Central memory CD4-positive, alpha-beta T cell (primary cell): ENCODE results near the gene RGS16.
"Not testable (repeated sequence)": the region's sequence is repeated elsewhere in the genome, so short reads cannot be mapped to it uniquely, and the experiment has no call there.

Experiments used
- DNase-seq: peaks from one replicate; pipeline ENCODE4 v3.0.0; 2022
- total RNA-seq, 3 experiments: gene quantifications; one replicate each; lab custom pipeline; 2026; lab: John Stamatoyannopoulos, UW

Gene RGS16
- total RNA-seq, result 6.8 to 184 (median 13.5) reads per million in 3 experiments

- DNase-seq, result peak; percentile 84
These were observed at the start of gene RGS16 for GRCh38 chr1:182604175-182605164. TSS of gene RGS16 (minus strand) at chr1:182604389. CDS start at chr1:182604259, 130 bp downstream.

DNA sequence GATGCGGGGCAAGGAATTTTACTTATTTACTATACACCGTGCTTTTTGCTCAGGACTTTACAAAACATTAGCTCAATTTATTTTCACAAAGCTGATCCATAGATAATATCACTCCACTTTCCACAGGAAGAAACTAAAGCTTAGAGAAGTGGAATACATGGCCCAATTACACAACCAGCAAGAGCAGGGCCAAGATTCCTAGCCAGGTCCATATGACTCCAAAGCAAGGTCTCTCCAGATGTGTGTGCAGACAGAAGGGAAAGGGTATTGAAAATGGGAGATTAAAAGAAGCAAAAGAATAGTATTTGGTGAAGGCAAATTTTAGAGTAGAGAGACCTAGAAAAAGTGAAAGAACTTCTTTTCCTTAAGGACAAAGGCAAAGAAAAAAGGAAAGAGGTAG, 49.8 kb upstream of the RGS16 start:
- no peak for DNase-seq

DNA sequence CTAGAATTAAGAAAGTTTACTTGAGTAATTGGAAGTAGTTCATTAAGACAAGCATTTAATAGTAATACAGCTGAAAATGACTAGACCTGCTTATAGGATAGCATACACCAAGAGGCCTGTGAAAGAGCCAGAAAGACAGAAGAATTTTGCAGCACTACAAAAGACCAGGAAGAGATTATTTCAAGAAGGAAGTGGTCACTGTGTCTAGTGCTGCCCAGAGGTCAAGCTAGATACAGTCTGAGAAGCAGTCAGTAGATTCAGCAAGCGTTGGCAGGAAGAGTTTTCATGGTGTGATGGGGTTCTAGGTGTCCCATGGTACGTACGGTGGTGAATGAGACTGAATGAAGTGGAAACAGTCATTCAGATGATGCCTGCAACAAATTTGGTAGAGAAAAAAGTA, 48.7 kb upstream of the RGS16 start:
- no peak for DNase-seq

DNA sequence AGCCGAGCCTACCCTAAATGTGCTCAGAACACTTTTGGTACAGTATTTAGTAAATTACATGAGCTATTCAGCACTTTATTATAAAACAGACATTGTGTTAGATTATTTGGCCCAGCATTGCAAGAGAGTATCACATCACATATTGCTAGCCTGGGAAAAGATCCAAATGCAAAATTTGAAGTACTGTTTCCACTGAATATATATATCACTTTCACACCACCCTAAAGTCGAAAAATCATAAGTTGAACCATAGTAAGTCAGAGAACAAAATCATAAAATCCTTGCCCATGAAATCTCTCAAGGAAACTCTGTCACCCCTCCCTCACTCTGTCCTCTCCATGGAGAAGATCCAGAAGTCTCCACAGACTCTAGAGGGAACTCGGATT, 47.1 kb upstream of the RGS16 start:
- DNase-seq, result no peak

GRCh38 chr1:182650678-182651338, 46.6 kb upstream of the RGS16 start:
- no peak for DNase-seq

DNA sequence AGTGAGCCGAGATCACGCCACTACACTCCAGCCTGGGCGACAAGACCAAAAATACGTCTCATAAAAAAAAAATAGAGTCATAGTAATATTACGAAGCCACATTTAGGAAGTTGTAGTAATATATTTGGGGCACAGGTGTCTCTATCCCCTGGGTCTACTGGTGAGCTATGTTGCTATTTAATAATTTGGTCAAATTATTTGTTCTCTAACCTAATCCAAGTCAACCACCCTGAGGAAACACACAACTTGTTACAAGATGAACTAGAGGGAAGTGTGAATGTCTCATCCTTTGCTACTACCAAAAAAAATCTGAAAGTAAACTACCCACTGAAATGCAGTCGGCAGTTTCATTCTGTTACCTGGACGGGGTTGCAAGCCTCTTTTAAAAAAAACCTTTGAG, 44.9 kb upstream of the RGS16 start:
- DNase-seq, result no peak

- DNase-seq, result no peak
These were observed 42.5 kb upstream of the RGS16 start for GRCh38 chr1:182646739-182647138.

GRCh38 chr1:182644886-182645285, 40.7 kb upstream of the RGS16 start:
- DNase-seq, result no peak

DNA sequence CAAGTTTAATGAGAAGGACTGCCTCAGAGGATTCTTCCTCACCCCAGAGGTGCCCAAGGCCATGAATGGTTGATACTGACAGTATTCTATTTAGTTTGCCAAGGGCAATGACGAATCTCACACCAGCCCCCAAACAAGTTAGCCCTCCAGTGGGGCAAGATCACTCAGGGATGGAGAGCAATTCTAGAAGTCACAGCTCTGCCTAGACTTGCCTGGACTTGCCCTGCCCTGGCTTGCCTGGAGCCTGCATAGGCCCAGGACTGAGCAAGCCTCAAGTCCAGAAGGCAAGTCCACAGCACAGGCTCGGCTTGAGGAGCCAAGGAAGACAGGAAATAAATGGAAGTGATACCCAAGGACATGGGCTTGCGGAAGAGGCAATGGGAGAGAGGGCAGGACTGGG, 39.5 kb upstream of the RGS16 start:
- DNase-seq, result no peak

- no peak for DNase-seq
These were observed 38.3 kb upstream of the RGS16 start for GRCh38 chr1:182642461-182642860.

- no peak for DNase-seq
These were observed 37.4 kb upstream of the RGS16 start for GRCh38 chr1:182641561-182641960.

- DNase-seq, result no peak
These were observed 35.1 kb upstream of the RGS16 start for GRCh38 chr1:182639330-182639729.

- DNase-seq, result no peak
These were observed 33.6 kb upstream of the RGS16 start for GRCh38 chr1:182637769-182638168.

GRCh38 chr1:182635871-182636270, 31.7 kb upstream of the RGS16 start:
- DNase-seq, result no peak

- DNase-seq, result no peak
These were observed 30.3 kb upstream of the RGS16 start for GRCh38 chr1:182634306-182635072.

DNA sequence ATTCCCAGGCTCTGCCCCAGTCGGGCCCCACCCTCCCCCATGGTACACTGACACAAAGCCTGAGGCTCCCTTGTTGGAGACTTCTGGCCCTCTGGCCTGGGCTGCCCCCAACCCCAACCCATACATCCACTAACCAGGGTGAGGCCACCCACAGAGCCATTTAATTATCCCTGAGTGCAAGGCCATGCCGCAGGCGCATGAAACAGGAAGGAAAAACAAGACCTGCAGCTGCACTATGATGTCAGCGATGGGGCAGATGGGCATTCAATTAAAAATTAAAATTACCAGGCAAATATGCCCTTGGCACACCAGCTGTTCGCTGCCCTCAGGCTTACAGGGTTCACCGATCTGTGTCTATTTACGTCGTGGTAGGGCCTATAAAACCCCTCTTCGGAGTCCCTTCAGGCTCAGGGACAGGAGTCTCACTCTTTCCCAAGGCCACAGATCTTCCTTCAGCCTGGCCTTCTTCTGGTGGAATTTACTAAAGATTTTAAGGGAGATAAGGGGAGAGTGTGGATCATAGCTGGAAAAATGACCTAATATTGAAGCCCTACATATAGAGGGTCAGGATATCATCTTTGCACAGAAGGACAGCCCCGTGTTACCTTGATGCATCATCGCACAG, 29.6 kb upstream of the RGS16 start:
- no peak for DNase-seq

GRCh38 chr1:182633031-182633430, 28.8 kb upstream of the RGS16 start:
- no peak for DNase-seq

- DNase-seq, result not testable (repeated sequence)
These were observed 28.3 kb upstream of the RGS16 start for GRCh38 chr1:182632441-182632857.

- no peak for DNase-seq
These were observed 27.8 kb upstream of the RGS16 start for GRCh38 chr1:182631954-182632353.

GRCh38 chr1:182631053-182631677, 27.0 kb upstream of the RGS16 start:
- no peak for DNase-seq

GRCh38 chr1:182630586-182630985, 26.4 kb upstream of the RGS16 start:
- no peak for DNase-seq

GRCh38 chr1:182629499-182630096, 25.4 kb upstream of the RGS16 start:
- peak; percentile 58 for DNase-seq
